H1 (cell line): Measurements from ENCODE around the gene CTPS2. TPM values are rescaled to one million over a fixed set of nuclear protein-coding genes. Genes with fewer than 3 reads are reported as not detected.

Source experiments
- BACH1 ChIP-seq: IDR thresholded peaks from 2 replicates; pipeline ENCODE4 v1.6.1; 2012; ENCODE audit warnings: low read length, improper control_type of control experiment
- CHD7 ChIP-seq: fragments of 300-600 bp; sonication (generic); IDR thresholded peaks from 2 replicates; pipeline ENCODE4 v1.7.1; 2012; ENCODE audit warnings: low read length, moderate library complexity, mild to moderate bottlenecking, inconsistent platforms; ENCODE audit not compliant: insufficient replicate concordance
- CTBP2 ChIP-seq: IDR thresholded peaks from 2 replicates; pipeline ENCODE4 v1.7.0; 2011; ENCODE audit warnings: borderline replicate concordance, mild to moderate bottlenecking, moderate library complexity, mixed read lengths, low read length; ENCODE audit not compliant: insufficient read depth, insufficient read length
- KDM5A ChIP-seq: fragments of 200-600 bp; IDR thresholded peaks from 2 replicates; pipeline ENCODE4 v1.7.1; 2012; ENCODE audit warnings: mild to moderate bottlenecking, low read length, inconsistent platforms, mixed read lengths
- SRF ChIP-seq: IDR thresholded peaks from 2 replicates; pipeline ENCODE4 v1.6.1; 2011; ENCODE audit warnings: mild to moderate bottlenecking, low read depth, low read length, moderate library complexity
- USF2 ChIP-seq: IDR thresholded peaks from 2 replicates; pipeline ENCODE4 v1.6.1; 2011; ENCODE audit warnings: low read length, improper control_type of control experiment
- polyA plus RNA-seq, 7 experiments: library from polyadenylated mRNA; depleted of rRNA in 3 of 7; stranded (reverse) in 5 of 7; unstranded in 2 of 7; fragments of >200 nt in 5 of 7; fragments of 200-250 nt in 2 of 7; gene quantifications; 1 replicate in 5 of 7; 2 replicates in 1 of 7; 4 replicates in 1 of 7; pipeline versions ENCODE4 v1.2.1 to v1.2.3, GENCODE V29; 2011 to 2013; ENCODE audit warnings: missing spikeins in 2 of 7, mixed read lengths in 2 of 7
- total RNA-seq: library from RNA; stranded (reverse); fragmentation: NEBNext Ultra II Directional; extraction: Animal tissue kit (Norgen Biotek cat#: 25700); gene quantifications from 2 replicates; pipeline ENCODE4 v1.2.1, GENCODE V29; 2021

Gene CTPS2
- total and polyA plus RNA-seq, 2 of the 8 experiments (the other 6 are each of a cell fraction or from before 2014, with no cell fraction given): 17.1 to 34.0 TPM

DNA sequence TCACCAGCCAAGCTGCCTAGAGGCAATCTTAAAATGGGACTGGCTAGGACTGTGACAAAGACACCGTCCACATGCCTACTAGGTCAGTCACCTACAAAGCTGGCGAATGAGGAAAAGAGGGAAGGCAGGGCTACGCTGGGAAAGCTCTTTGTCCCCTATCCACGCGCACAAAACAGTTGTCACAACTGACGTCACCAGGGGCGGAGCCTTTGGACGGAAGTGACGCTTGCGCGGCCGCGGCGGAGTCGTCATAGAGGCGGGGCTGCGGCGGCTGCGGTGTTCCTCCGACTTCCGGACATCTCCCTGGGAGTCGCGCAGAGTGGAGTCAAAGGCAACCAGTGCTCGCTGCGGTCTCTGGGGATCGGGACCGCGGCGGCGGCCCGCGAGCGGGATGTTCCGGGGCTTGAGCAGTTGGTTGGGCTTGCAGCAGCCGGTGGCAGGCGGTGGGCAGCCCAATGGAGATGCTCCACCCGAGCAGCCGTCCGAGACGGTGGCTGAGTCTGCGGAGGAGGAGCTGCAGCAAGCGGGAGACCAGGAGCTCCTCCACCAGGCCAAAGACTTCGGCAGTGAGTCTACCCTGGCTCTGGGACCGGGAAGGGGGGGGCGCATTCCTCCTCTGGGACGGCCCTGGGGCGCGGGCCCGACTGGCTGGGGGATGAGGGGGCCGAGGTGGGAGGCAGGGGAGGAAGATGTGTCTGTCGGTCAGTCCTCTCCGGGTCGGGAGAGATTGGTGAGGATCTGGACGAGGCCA, 7.0 kb upstream of the CTPS2 start, which contains the start of gene SYAP1 (continued):
- no peak for TF ChIP-seq CHD7
- TF ChIP-seq CTBP2: no peak
- TF ChIP-seq KDM5A: no peak
- no peak for TF ChIP-seq USF2
- no peak for TF ChIP-seq BACH1
- TF ChIP-seq SRF: no peak
